ENCODE measurements around the gene SLC4A1AP.

Gene SLC4A1AP

DNA sequence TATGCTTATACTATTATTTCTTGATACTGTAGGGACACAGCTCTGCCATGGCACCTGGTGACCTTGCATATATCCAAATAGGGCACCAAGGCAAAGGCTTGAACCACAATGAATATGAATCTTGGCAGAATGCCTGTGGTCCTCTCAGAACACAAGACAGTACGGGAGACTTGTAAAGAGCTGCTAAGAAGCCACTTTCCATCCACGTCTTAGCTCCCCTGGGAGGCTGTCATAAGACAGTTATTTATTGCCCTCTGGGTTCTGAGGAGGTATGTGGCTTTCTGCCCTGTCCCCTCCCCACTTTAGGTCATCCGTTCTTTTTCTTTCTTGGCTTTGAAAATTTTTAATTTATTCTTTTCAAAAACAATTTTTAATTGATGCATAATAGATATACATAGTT is 78.0 kb downstream of the SLC4A1AP start:
- DNase-seq (ENCODE audit: low read depth): no peak

DNA sequence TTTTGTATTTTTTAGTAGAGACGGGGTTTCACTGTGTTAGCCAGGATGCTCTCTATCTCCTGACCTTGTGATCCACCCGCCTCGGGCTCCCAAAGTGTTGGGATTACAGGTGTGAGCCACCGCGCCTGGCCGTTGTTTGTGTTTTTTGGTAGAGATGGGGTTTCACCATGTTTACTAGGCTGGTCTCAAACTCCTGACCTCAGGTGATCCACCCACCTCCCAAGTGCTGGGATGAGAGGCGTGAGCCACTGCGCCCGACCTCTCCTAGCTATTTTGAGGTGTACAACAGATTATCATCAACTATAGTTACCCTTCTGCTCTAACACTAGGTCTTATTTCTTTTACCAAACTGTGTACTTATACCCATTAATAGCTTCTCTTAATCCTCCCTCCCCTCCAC is 78.9 kb downstream of the SLC4A1AP start:
- DNase-seq (ENCODE audit: low read depth): no peak

All from CMK (cell line).